ENCODE data around the gene GPR4. TPM values are rescaled to one million over a fixed set of nuclear protein-coding genes. Genes with fewer than 3 reads are reported as not detected.

GPR4 gene
- polyA plus RNA-seq, 1 donor from 2014 or later: 0.25 TPM

GRCh38 chr19:45590300-45591003 lies 11.6 kb downstream of the GPR4 start:
- no peak for TF ChIP-seq REST (IDR thresholded peaks at IDR 0.05; ENCODE audit: borderline replicate concordance)
- Histone ChIP-seq H3K4me3 (ENCODE audit: low read length) (no peak overlapping the region), H3K4me2 (ENCODE audit: low read length) (no peak overlapping the region), H3K27me3 (ENCODE audit: insufficient read depth, low read depth, low read length) (peaks cover 25% of the 10 kb centered on the region), H3K9me2 (ENCODE audit: insufficient read depth, low read length) (no peaks in the 10 kb centered on the region), H3K79me2 (replicated peaks; ENCODE audit: insufficient read depth, low read length) (no peaks in the 10 kb centered on the region), H3K9me3 (ENCODE audit: low read length) (no peaks in the 10 kb centered on the region), H4K20me1 (ENCODE audit: insufficient read depth) (no peaks in the 10 kb centered on the region), H3F3A (ENCODE audit: insufficient read depth, low read length, poor library complexity, severe bottlenecking) (no peaks in the 10 kb centered on the region), H2AFZ (ENCODE audit: low read depth, low read length) (no peak overlapping the region), H3K36me3 (ENCODE audit: insufficient read depth, low read length) (no peaks in the 10 kb centered on the region), H3K27ac (ENCODE audit: low read length) (no peak overlapping the region), H3K9ac (ENCODE audit: low read length) (no peak overlapping the region)

GRCh38 chr19:45589768-45590167 lies 12.2 kb downstream of the GPR4 start:
- H3K4me3 ChIP-seq (ENCODE audit: low read length): no peak overlapping the region
- H2AFZ ChIP-seq (ENCODE audit: low read depth, low read length): no peak overlapping the region
- no peaks in the 10 kb centered on the region for H3K9me2 ChIP-seq (ENCODE audit: insufficient read depth, low read length)
- no peak for TF ChIP-seq EZH2 (IDR thresholded peaks at IDR 0.05; ENCODE audit: borderline replicate concordance, insufficient read depth, low read length, poor library complexity, severe bottlenecking)
- TF ChIP-seq MXI1 (conservative IDR thresholded peaks at IDR 0.05; ENCODE audit: poor library complexity, severe bottlenecking): no peak
- TF ChIP-seq POLR2AphosphoS5 (IDR thresholded peaks at IDR 0.05): no peak
- no peak for TF ChIP-seq EP300 (conservative IDR thresholded peaks at IDR 0.05; ENCODE audit: poor library complexity, severe bottlenecking)
- no peak for TF ChIP-seq CTCF (IDR thresholded peaks at IDR 0.05; ENCODE audit: poor library complexity, severe bottlenecking)
- TF ChIP-seq SMC3 (conservative IDR thresholded peaks at IDR 0.05; ENCODE audit: poor library complexity): no peak
- TF ChIP-seq REST (IDR thresholded peaks at IDR 0.05; ENCODE audit: borderline replicate concordance): no peak
- TF ChIP-seq TAF1 (IDR thresholded peaks at IDR 0.05; ENCODE audit: low read depth): no peak
- TF ChIP-seq RAD21 (conservative IDR thresholded peaks at IDR 0.05): no peak
- H3K4me2 ChIP-seq (ENCODE audit: low read length): no peak overlapping the region
- no peaks in the 10 kb centered on the region for H4K20me1 ChIP-seq (ENCODE audit: insufficient read depth)
- no peaks in the 10 kb centered on the region for H3K9me3 ChIP-seq (ENCODE audit: low read length)
- H3K36me3 ChIP-seq (ENCODE audit: insufficient read depth, low read length): no peaks in the 10 kb centered on the region
- H3F3A ChIP-seq (ENCODE audit: insufficient read depth, low read length, poor library complexity, severe bottlenecking): no peaks in the 10 kb centered on the region
- H3K79me2 ChIP-seq (replicated peaks; ENCODE audit: insufficient read depth, low read length): no peaks in the 10 kb centered on the region
- H3K9ac ChIP-seq (ENCODE audit: low read length): no peak overlapping the region
- H3K27me3 ChIP-seq (ENCODE audit: insufficient read depth, low read depth, low read length): peaks cover 22% of the 10 kb centered on the region
- H3K27ac ChIP-seq (ENCODE audit: low read length): no peak overlapping the region
